Gastrocnemius medialis (tissue), 4 donors: Measurements from ENCODE around the gene RBFOX2. TPM values are rescaled to one million over a fixed set of nuclear protein-coding genes. Genes with fewer than 3 reads are reported as not detected.

ENCODE experiments used
- ATAC-seq, 2 donors: fragments of 150-250 bp; one replicate each; pipeline ENCODE4 v1.9.1; 2016
- DNase-seq, 2 donors: peaks; one replicate each; pipeline ENCODE4 v3.0.0-alpha.2; 2019
- H3K27ac ChIP-seq, 4 donors: fragments of 200-600 bp; sonication (generic); 1 replicate in 1 of 4; 2 replicates in 3 of 4; pipeline ENCODE4 v1.5.1; 2016 to 2018; ENCODE audit warnings: mild to moderate bottlenecking in 2 of 4, moderate library complexity in 1 of 4
- H3K27me3 ChIP-seq, 3 donors: fragments of 200-600 bp; sonication (generic) in 2 of 3; 1 replicate in 1 of 3; 2 replicates in 2 of 3; pipeline versions ENCODE4 v1.5.1 to v1.6.0; 2016 to 2019; ENCODE audit warnings: mild to moderate bottlenecking in 1 of 3, moderate library complexity in 1 of 3
- H3K36me3 ChIP-seq, 2 donors: fragments of 200-600 bp; sonication (generic) in 1 of 2; one replicate each; pipeline ENCODE4 v1.5.1; 2017 to 2018
- H3K4me1 ChIP-seq, 2 donors: fragments of 200-600 bp; sonication (generic) in 1 of 2; one replicate each; pipeline ENCODE4 v1.5.1; 2016 to 2017; ENCODE audit warnings: mild to moderate bottlenecking in 2 of 2
- H3K4me3 ChIP-seq, 4 donors: fragments of 200-600 bp; sonication (generic) in 3 of 4; 1 replicate in 1 of 4; 2 replicates in 3 of 4; pipeline ENCODE4 v1.5.1; 2016 to 2019; ENCODE audit warnings: mild to moderate bottlenecking in 2 of 4
- H3K9me3 ChIP-seq, 3 donors: fragments of 200-600 bp; sonication (generic) in 2 of 3; 1 replicate in 1 of 3; 2 replicates in 2 of 3; pipeline ENCODE4 v1.5.1; 2016 to 2019
- POLR2A ChIP-seq, 2 donors: fragments of 450-650 bp; IDR thresholded peaks; one replicate each; pipeline ENCODE4 v1.6.1; 2017; ENCODE audit warnings: antibody characterized with exemption in 2 of 2, mild to moderate bottlenecking in 2 of 2, moderate library complexity in 2 of 2
- in situ Hi-C, 4 donors: fragments of 200-750 bp; cut with MboI; loops; one replicate each; pipeline versions ENCODE4 v1.15.0 to v1.8.0; 2017; ENCODE audit warnings: low sequenced_read_pairs in 4 of 4
- intact Hi-C: fragments of 100-400 bp; cut with DNase I; formaldehyde crosslinking; loops from one replicate; pipeline ENCODE4 v1.15.1; 2023; ENCODE audit warnings: low total_unique reads
- total RNA-seq, 4 donors: library from RNA; depleted of rRNA; stranded (reverse); fragments of >200 nt; gene quantifications; one replicate each; pipeline versions ENCODE4 v1.1.0 to v1.2.3, GENCODE V29; 2016
- TF ChIP-seq, protein P1 (sequence below), 5 experiments: fragments of 450-650 bp in 3 of 5; fragments of 200-600 bp in 2 of 5; sonication (generic) in 2 of 5; IDR thresholded peaks in 4 of 5; conservative IDR thresholded peaks in 1 of 5; 1 replicate in 4 of 5; 2 replicates in 1 of 5; pipeline ENCODE4 v1.5.1; 2016 to 2019; ENCODE audit warnings: antibody characterized with exemption in 5 of 5, mild to moderate bottlenecking in 3 of 5, moderate library complexity in 3 of 5

Gene RBFOX2
- total RNA-seq, 4 donors from 2014 or later: 26.0 to 32.1 (median 28.6) TPM

DNA sequence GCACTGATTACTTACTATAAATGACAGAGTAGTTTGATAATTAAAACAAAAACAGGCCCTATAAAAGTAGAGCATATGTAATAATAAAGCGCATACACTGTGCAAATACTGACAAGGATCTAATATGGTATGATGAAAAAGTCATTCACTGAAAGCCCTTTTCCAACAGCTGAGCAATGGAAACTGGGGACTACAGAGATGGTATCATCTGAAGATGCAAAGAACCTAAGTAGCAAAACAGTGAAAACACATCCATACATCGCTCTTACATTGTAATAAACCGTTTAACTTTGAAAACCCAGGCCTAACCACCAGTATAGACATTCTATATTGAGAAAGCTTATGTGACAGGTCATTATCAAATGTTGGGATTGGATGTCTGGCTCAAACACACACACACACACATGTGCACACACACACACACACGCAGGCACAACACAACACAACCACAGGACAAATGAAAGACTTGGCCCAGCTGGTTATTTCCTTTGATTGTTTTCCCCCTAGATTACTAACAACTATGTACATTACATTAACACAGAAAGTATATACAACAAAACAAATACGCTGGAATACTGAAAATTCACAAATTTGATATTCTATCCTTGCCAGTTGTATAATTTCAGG, 191.4 kb downstream of the RBFOX2 start:
- in situ Hi-C loops: no loop called here
- Histone ChIP-seq H3K27me3 (no peaks in the 10 kb centered on the region), H3K9me3 (no peaks in the 10 kb centered on the region), H3K27ac (peak overlapping the region; percentile 86 to 94 (median 88)), H3K36me3 (no peaks in the 10 kb centered on the region), H3K4me3 (peak overlapping the region in 1 of 4 donors; percentile 64), H3K4me1 (peaks cover 85 to 90% of the 10 kb centered on the region in 2 donors)
- intact Hi-C loops: loop anchor here (5.0 kb wide), 6 partner anchors 55 to 210 kb away; partner anchors contain the start of gene RBFOX2
- ATAC-seq (no peak), DNase-seq (no peak)
- TF ChIP-seq, protein P1, sequence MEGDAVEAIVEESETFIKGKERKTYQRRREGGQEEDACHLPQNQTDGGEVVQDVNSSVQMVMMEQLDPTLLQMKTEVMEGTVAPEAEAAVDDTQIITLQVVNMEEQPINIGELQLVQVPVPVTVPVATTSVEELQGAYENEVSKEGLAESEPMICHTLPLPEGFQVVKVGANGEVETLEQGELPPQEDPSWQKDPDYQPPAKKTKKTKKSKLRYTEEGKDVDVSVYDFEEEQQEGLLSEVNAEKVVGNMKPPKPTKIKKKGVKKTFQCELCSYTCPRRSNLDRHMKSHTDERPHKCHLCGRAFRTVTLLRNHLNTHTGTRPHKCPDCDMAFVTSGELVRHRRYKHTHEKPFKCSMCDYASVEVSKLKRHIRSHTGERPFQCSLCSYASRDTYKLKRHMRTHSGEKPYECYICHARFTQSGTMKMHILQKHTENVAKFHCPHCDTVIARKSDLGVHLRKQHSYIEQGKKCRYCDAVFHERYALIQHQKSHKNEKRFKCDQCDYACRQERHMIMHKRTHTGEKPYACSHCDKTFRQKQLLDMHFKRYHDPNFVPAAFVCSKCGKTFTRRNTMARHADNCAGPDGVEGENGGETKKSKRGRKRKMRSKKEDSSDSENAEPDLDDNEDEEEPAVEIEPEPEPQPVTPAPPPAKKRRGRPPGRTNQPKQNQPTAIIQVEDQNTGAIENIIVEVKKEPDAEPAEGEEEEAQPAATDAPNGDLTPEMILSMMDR (IDR thresholded peaks at IDR 0.05 in 4 of 5, conservative IDR thresholded peaks at IDR 0.05 in 1 of 5): no peak

DNA sequence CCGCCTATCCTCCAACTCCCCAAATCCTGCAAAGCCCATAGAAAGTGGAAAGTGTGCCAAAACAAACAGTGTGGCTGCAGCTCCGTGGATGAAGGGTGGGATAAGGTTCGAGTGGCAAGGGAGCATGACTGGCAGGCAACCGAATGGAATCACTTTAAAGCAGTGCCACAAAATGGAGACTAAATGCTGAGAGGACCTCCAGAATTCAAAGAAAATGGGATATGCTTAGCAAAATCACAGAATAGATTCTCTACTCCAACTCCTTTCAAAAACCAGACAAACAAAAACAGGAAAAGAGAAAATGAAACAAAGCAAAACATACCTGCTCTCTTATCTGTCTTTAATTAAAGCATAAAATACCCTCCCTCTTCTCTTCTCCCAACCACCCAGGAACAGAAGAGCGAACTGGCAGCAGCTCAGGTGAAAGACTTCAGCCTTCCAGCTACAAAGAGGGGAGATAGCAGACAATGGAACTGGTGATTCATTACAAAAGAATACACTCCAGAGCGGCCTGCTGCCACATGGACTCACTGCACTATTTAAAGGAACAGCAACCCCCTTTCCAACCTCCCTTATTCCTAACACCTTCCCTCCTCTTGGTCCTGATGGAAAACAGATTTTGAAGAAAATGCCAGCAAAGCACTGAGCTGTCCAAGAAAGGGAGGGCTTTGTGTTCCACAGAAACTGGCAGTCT, 192.5 kb downstream of the RBFOX2 start:
- Histone ChIP-seq H3K27ac (peak overlapping the region; percentile 86 to 94 (median 88)), H3K4me1 (peaks cover 75 to 82% of the 10 kb centered on the region in 2 donors), H3K27me3 (no peaks in the 10 kb centered on the region), H3K36me3 (no peaks in the 10 kb centered on the region), H3K4me3 (peak overlapping the region; percentile 27 to 64 (median 38)), H3K9me3 (no peaks in the 10 kb centered on the region)
- in situ Hi-C loops: no loop called here
- DNase-seq (peak; percentile 41 to 56), ATAC-seq (peak; percentile 59 to 72)
- intact Hi-C loops: loop anchor here (2.0 to 5.0 kb wide), 7 partner anchors 54 to 209 kb away; partner anchors contain the start of gene RBFOX2
- TF ChIP-seq POLR2A (IDR thresholded peaks at IDR 0.05): no peak
- TF ChIP-seq, protein P1 (IDR thresholded peaks at IDR 0.05 in 4 of 5, conservative IDR thresholded peaks at IDR 0.05 in 1 of 5): no peak

DNA sequence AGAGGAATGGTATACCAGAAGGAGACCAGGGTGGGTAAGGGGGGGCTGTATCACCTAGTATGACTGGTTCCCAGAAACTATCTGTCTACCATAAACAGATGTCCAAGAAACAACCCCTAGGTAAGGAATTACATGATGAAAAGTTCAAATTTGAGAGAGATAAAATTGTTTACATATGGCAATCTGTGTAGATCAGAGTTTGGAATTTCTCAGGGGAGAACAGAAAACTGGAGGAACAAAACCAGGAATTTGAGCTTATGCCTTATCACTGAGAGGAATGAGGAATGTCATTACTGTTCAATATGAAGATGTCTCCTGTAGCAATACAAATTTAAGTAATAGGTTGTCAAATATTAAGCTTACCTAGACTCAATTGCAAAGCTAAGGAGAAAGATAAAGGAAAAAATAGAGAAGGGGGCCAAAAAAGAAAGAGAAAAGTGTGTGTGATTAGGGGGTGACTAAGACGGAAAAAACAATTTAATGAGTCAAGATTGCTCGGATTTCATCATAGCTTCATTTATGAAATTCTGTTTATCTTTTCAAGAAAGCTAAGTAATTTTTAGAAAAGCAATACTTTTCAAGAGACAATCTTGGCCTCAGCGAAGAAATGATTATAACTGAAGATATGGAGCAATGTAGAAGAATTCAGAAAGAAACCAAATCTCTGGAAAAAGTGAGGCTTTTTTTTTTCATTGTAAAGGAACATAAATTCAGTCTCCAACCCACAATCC, 193.2 kb downstream of the RBFOX2 start:
- H3K4me3 ChIP-seq: peak overlapping the region; percentile 27 to 64 (median 38)
- H3K36me3 ChIP-seq: no peaks in the 10 kb centered on the region
- no peak for ATAC-seq
- intact Hi-C loops: loop anchor here (2.0 to 5.0 kb wide), 7 partner anchors 53 to 208 kb away; partner anchors contain the start of gene RBFOX2
- no peaks in the 10 kb centered on the region for H3K27me3 ChIP-seq
- TF ChIP-seq POLR2A (IDR thresholded peaks at IDR 0.05): no peak
- TF ChIP-seq, protein P1 (IDR thresholded peaks at IDR 0.05 in 4 of 5, conservative IDR thresholded peaks at IDR 0.05 in 1 of 5): no peak
- in situ Hi-C loops: no loop called here
- peaks cover 74 to 79% of the 10 kb centered on the region in 2 donors for H3K4me1 ChIP-seq
- no peaks in the 10 kb centered on the region for H3K9me3 ChIP-seq
- peak overlapping the region; percentile 86 to 94 (median 88) for H3K27ac ChIP-seq
- DNase-seq: no peak

DNA sequence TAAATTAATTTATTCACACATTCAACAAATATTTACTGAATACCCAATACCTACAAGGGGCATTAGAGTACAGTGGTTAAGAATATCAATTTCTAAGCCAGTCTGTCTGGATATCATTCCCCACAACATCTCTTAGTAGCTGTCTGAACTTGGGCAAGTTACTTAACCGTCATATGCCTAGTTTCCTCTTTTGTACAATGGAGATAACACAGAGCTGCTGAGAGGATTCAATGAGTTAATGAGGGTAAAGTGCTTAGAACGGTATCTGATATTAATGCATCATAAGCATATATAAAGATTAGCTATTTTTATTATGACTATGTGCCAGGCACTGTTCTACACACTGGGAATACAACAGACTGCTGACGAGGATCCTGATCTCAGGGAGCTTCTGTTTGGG, 194.6 kb downstream of the RBFOX2 start:
- Histone ChIP-seq H3K4me1 (peaks cover 74 to 79% of the 10 kb centered on the region in 2 donors), H3K36me3 (no peaks in the 10 kb centered on the region), H3K27me3 (no peaks in the 10 kb centered on the region), H3K9me3 (no peaks in the 10 kb centered on the region), H3K27ac (peak overlapping the region; percentile 86 to 94 (median 88)), H3K4me3 (peak overlapping the region in 1 of 4 donors; percentile 27)
- in situ Hi-C loops (no loop called here), intact Hi-C loops (loop anchor here (2.0 kb wide), 1 partner anchor 87 kb away; no protein-coding TSS in a partner anchor)
- no peak for TF ChIP-seq POLR2A (IDR thresholded peaks at IDR 0.05)
- TF ChIP-seq, protein P1 (IDR thresholded peaks at IDR 0.05 in 4 of 5, conservative IDR thresholded peaks at IDR 0.05 in 1 of 5): no peak
- no peak for ATAC-seq
- DNase-seq: no peak
